Measurements from ENCODE around the gene PNPO.

PNPO gene

GRCh38 chr17:47941246-47942095 is at the start of gene PNPO:
Gene PNPO, plus strand, starts transcription at chr17:47941571. Its CDS starts 105 bp downstream, at chr17:47941676.
- DNase-seq (ENCODE audit: low spot score), result peak; percentile 98

DNA sequence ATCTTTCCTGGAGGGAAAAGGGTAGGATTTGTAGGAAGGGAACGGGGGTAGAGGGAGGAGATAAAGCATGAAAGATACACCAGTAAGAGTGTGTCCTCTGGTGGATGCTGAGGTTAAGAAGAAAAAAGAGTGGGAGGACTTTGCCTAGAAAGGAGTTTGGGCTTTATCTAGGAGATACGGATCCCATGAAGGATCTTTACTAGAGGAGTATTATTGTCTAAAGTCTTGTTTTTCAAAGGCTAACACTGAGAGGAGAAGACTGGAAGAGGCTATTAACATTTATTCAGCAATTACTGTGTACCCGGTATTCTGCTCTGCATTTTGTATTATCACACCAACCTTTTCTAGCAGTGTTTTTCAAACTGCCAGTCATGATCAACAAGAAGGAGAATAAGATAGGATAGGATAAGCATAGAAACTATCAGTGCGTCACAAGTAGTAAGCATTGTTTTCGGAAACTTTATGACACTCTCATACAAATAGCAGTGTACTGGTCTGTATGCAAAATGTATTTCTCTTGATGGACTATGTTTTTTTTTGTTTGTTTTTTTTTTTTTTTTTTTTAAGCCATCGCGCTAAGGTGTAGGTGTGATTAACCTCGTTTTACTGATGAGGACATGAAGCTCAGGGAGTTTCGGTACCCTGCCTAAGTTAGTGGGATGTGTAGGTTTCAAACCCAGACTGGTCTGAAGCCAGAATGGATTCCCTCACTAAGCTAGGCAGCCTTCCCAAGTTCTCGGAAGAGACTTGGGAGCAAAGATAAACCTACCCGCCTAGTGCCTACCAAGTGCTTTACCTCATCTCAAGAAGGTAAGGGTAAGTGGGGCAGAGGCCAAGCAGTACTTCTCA is 46.6 kb upstream of the PNPO start:
- no peak for DNase-seq (ENCODE audit: low spot score)

GRCh38 chr17:47895347-47895855 is 46.0 kb upstream of the PNPO start:
- DNase-seq (ENCODE audit: low spot score), result no peak

- peak; percentile 99 for DNase-seq (ENCODE audit: low spot score)
Observed at GRCh38 chr17:47895856-47896671, 45.3 kb upstream of the PNPO start, which contains the start of gene SP2. Gene SP2, plus strand, starts transcription at chr17:47896236. Its CDS starts 51 bp downstream, at chr17:47896287.

DNA sequence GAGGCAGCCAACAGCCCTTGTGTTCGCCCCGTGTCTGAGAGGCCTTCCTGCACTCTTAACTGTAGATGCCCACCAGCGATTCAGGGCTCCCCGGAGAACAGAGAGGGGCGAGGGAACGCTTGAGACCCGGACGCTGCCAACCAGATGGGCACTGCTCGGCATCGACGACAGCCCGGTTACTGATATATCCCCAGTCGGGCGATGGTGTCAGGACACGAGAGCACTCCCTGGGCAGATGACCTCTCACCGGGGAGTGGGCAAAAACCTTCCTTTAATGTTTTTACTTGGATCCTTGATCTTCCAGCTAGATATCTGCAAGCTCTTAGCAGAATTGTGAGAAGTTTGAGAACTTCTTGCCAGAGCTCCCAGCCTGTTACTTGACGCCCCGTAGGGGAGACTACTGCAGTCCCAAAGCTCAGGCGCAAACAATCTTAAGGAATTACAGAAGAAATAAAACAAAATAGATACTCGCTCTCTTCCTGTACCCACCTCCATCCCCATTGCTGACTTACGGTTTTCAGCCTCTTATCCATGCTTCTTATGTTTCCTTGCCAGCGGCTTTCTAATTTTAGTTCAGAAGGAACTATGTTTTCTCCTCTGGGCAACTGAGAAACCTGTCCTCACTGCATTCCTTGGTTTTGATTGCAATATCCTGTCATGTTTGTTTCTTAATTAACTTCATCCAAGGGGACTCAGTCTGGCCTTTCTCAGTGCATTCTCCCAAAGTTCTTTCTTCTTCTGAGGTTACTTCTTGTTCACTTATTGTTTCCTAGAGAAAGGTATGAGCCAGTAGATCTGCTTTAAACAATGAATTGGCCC is 44.5 kb upstream of the PNPO start:
- no peak for DNase-seq (ENCODE audit: low spot score)

DNA sequence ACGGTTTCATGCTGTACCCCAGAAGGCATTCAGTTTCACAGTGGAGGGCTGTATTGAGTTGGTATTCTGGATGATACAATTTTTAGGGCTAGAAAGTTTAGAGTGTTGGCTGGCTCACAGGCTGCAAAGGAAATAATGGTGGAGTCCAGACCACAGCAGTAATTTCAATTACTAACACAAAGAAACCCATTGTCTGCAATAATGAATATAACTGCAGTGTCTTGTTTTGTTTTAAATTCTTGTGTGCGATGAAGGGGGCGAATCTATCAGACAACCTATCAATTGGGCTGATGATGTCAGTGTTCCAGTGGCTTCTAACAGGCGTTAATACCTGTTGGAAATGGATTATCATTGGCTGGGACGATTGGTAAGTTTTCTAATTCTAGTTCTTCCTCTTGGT is 43.8 kb upstream of the PNPO start:
- no peak for DNase-seq (ENCODE audit: low spot score)

DNA sequence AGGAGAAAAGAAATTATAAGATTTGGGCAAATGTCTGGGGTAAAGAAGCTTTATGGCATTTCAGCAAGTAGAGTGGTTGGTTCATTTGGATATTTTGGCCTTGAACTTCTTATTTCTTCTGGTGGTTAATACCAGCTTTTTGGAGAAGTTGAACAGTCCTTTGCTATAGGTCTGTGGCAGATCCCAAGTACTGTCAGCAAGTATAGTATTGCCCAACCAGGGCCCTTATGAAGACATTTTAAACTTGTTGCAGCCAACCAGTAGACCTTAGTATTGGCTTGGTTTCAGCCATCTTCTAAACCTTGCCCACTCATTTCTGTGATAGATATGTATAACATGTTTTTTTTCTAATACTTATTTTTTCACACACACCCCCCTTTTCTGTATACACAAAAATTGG is 43.1 kb upstream of the PNPO start:
- no peak for DNase-seq (ENCODE audit: low spot score)

DNA sequence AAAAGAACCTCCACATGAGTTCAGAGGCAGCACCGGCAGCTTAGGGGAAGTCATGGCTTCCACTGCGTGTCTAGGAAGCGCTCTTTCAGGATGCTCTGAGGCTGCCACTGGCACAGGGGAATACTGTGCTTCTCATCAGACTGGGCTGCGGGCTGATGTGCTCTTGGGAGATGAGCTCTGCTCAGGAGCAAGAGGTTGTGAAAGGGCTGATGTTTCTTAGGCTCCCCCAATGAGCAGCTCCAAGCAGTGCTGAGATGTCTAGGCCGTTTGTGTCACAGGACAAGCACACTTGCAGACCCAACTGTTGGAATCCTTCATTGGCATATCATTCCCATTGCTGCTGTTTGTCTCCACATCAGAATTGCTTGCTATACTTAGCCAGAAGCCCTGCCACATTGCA is 41.7 kb upstream of the PNPO start:
- DNase-seq (ENCODE audit: low spot score), result no peak

DNA sequence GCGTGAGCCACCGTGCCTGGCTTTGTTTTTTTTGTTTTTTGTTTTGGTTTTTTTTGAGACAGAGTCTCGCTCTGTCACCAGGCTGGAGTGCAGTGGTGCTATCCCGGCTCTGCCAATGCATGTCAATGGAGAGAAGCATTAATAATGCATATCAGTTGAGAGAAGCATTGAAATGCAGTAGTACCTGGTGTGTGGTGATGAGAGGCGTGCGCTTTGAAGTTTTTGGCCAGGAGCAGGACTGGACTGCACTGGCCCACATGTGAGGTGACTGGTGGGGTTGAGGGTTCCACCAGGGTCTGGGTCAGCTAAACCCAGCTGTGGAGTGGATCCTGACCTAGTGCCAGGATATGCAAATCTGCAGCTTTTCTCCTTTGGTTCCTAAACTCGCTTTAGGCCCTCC is 39.9 kb upstream of the PNPO start:
- DNase-seq (ENCODE audit: low spot score), result no peak

DNA sequence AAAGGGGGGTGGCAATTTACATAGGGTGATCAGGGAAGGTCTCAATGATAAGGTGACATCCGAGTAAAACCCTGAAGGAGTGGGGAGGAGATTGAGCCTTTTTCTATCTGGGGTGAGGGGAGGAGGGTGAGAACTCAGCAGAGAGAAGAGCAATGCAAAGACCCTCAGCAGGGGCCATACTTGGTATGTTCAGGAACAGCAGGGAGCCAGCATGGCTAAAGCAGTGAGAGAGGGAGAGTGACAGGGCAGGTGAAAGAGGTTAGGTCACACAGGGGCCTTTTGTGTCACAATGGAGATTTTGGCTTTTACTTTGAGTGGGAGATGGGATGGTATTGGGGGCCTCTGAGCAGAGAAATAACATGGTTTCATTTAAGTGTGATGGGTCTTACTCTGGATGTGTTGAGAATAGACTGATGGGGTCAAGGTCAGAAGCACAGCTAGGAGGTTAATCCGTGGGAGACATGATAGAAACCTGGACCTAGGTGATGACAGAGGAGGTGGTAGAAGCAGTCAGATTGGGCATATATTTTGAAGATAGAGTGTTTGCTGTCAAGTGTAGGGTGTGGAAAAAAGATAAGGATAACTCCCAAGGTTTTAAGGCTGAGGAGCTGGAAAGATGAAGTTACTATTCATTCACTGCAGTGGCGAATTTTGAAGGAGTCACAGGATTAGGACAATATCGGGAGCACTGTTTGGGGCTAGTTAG is 39.2 kb upstream of the PNPO start:
- DNase-seq (ENCODE audit: low spot score), result no peak

DNA sequence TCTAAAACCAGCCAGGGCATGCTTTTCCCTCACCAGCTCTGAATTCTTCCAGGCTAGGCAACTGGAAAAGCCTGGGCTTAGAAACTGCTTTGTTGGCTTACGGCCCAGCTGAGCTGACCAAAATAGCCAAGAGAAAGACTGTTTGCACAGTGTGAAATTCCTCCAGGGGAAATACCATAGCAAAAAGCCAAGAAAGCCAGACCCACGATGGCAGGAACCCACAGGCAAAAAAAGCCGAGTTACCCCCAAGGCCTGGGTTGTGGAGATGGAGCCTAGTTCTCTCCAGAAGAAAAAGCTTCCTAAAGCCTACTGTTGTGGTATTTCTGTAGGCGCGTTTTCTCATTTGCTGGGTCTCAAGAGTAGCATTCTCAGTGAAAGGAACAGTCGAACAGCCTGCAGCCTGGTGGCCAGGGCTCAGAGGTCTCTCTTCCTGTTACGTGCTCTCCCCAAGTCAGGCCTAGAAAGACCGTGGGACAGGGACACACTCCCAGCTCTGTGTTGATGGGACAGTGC is 36.1 kb upstream of the PNPO start:
- peak; percentile 87 for DNase-seq (ENCODE audit: low spot score)

GRCh38 chr17:47906443-47906842 is 34.9 kb upstream of the PNPO start:
- no peak for DNase-seq (ENCODE audit: low spot score)

GRCh38 chr17:47907932-47908562 is 33.3 kb upstream of the PNPO start:
- peak; percentile 36 for DNase-seq (ENCODE audit: low spot score)

GRCh38 chr17:47913050-47913449 is 28.3 kb upstream of the PNPO start:
- DNase-seq (ENCODE audit: low spot score), result no peak

- no peak for DNase-seq (ENCODE audit: low spot score)
Observed at GRCh38 chr17:47914306-47914948, 26.9 kb upstream of the PNPO start.

- DNase-seq (ENCODE audit: low spot score), result no peak
Observed at GRCh38 chr17:47915776-47916398, 25.5 kb upstream of the PNPO start.

DNA sequence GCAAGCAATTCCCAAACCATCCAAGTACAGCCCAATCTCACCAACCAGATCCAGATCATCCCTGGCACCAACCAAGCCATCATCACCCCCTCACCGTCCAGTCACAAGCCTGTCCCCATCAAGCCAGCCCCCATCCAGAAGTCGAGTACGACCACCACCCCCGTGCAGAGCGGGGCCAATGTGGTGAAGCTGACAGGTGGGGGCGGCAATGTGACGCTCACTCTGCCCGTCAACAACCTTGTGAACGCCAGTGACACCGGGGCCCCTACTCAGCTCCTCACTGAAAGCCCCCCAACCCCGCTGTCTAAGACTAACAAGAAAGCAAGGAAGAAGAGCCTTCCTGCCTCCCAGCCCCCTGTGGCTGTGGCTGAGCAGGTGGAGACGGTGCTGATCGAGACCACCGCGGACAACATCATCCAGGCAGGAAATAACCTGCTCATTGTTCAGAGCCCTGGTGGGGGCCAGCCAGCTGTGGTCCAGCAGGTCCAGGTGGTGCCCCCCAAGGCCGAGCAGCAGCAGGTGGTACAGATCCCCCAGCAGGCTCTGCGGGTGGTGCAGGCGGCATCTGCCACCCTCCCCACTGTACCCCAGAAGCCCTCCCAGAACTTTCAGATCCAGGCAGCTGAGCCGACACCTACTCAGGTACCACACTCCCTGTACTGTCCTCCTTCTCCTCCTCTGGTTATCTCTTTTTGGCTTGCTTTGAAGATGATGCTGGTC is 24.7 kb upstream of the PNPO start:
- DNase-seq (ENCODE audit: low spot score), result no peak

DNA sequence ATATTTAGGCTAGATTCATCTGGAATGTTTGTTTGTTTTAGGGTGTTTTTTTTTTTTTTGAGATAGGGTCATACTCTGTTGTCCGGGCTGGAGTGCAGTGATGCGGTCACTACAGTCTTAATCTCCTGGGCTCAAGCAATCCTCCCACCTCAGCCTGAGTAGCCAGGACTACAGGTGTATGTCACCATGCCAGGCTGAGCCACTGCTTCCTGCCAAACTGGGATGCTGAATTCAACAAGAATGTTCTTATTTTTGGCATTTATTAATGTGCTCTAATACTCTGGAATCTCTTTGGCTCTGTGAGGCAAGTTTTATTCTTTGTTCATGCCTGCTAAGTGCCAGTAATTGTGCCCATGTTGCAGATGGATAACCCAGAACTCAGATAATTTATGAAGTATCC is 23.8 kb upstream of the PNPO start:
- DNase-seq (ENCODE audit: low spot score), result no peak
